Measurements from ENCODE around the gene EFNA5.

DNA sequence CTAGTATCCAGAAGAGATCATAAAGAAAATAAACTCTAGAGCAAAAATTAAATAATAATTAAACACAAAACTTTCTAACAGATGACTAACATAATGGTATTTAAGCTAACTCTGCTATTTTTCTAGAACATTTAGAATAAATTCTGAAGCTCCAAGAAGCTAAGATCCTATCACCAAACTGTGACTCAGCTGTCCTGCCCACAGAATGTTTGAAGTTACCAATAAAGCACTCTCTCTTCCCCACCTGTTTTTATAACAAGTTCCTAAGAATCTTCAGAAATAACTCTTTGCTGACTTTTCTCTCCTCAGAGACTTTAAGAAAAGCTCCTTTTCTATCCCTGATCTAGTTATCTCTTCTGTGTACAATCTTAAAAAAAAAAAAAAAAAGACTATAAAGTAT, 6.0 kb upstream of the EFNA5 start:
- TF ChIP-seq, protein P1, sequence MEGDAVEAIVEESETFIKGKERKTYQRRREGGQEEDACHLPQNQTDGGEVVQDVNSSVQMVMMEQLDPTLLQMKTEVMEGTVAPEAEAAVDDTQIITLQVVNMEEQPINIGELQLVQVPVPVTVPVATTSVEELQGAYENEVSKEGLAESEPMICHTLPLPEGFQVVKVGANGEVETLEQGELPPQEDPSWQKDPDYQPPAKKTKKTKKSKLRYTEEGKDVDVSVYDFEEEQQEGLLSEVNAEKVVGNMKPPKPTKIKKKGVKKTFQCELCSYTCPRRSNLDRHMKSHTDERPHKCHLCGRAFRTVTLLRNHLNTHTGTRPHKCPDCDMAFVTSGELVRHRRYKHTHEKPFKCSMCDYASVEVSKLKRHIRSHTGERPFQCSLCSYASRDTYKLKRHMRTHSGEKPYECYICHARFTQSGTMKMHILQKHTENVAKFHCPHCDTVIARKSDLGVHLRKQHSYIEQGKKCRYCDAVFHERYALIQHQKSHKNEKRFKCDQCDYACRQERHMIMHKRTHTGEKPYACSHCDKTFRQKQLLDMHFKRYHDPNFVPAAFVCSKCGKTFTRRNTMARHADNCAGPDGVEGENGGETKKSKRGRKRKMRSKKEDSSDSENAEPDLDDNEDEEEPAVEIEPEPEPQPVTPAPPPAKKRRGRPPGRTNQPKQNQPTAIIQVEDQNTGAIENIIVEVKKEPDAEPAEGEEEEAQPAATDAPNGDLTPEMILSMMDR (IDR thresholded peaks at IDR 0.05; ENCODE audit: poor library complexity): no peak
- TF ChIP-seq EZH2phosphoT487 (IDR thresholded peaks at IDR 0.05; ENCODE audit: low read depth, severe bottlenecking, unreplicated experiment): no peak
